Gastrocnemius medialis (tissue), 4 donors: ENCODE results near the gene IMPG2. TPM values are rescaled to one million over a fixed set of nuclear protein-coding genes. Genes with fewer than 3 reads are reported as not detected.

Experiments used
- ATAC-seq, 2 donors: fragments of 150-250 bp; one replicate each; pipeline ENCODE4 v1.9.1; 2016
- DNase-seq, 2 donors: peaks; one replicate each; pipeline ENCODE4 v3.0.0-alpha.2; 2019
- H3K27ac ChIP-seq, 4 donors: fragments of 200-600 bp; sonication (generic); 1 replicate in 1 of 4; 2 replicates in 3 of 4; pipeline ENCODE4 v1.5.1; 2016 to 2018; ENCODE audit warnings: mild to moderate bottlenecking in 2 of 4, moderate library complexity in 1 of 4
- H3K27me3 ChIP-seq, 3 donors: fragments of 200-600 bp; sonication (generic) in 2 of 3; 1 replicate in 1 of 3; 2 replicates in 2 of 3; pipeline versions ENCODE4 v1.5.1 to v1.6.0; 2016 to 2019; ENCODE audit warnings: mild to moderate bottlenecking in 1 of 3, moderate library complexity in 1 of 3
- H3K36me3 ChIP-seq, 2 donors: fragments of 200-600 bp; sonication (generic) in 1 of 2; one replicate each; pipeline ENCODE4 v1.5.1; 2017 to 2018
- H3K4me1 ChIP-seq, 2 donors: fragments of 200-600 bp; sonication (generic) in 1 of 2; one replicate each; pipeline ENCODE4 v1.5.1; 2016 to 2017; ENCODE audit warnings: mild to moderate bottlenecking in 2 of 2
- H3K4me3 ChIP-seq, 4 donors: fragments of 200-600 bp; sonication (generic) in 3 of 4; 1 replicate in 1 of 4; 2 replicates in 3 of 4; pipeline ENCODE4 v1.5.1; 2016 to 2019; ENCODE audit warnings: mild to moderate bottlenecking in 2 of 4
- H3K9me3 ChIP-seq, 3 donors: fragments of 200-600 bp; sonication (generic) in 2 of 3; 1 replicate in 1 of 3; 2 replicates in 2 of 3; pipeline ENCODE4 v1.5.1; 2016 to 2019
- CTCF ChIP-seq, 5 experiments: fragments of 450-650 bp in 3 of 5; fragments of 200-600 bp in 2 of 5; sonication (generic) in 2 of 5; IDR thresholded peaks in 4 of 5; conservative IDR thresholded peaks in 1 of 5; 1 replicate in 4 of 5; 2 replicates in 1 of 5; pipeline ENCODE4 v1.5.1; 2016 to 2019; ENCODE audit warnings: antibody characterized with exemption in 5 of 5, mild to moderate bottlenecking in 3 of 5, moderate library complexity in 3 of 5
- POLR2A ChIP-seq, 2 donors: fragments of 450-650 bp; IDR thresholded peaks; one replicate each; pipeline ENCODE4 v1.6.1; 2017; ENCODE audit warnings: antibody characterized with exemption in 2 of 2, mild to moderate bottlenecking in 2 of 2, moderate library complexity in 2 of 2
- in situ Hi-C, 4 donors: fragments of 200-750 bp; cut with MboI; loops; one replicate each; pipeline versions ENCODE4 v1.15.0 to v1.8.0; 2017; ENCODE audit warnings: low sequenced_read_pairs in 4 of 4
- intact Hi-C: fragments of 100-400 bp; cut with DNase I; formaldehyde crosslinking; loops from one replicate; pipeline ENCODE4 v1.15.1; 2023; ENCODE audit warnings: low total_unique reads
- total RNA-seq, 4 donors: library from RNA; depleted of rRNA; stranded (reverse); fragments of >200 nt; gene quantifications; one replicate each; pipeline versions ENCODE4 v1.1.0 to v1.2.3, GENCODE V29; 2016

Gene IMPG2
- under 1 TPM in 3 of 4 donors, not detected in 1; 0.13 to 0.42 (median 0.36) TPM for total RNA-seq

- TF ChIP-seq CTCF (IDR thresholded peaks at IDR 0.05 in 4 of 5, conservative IDR thresholded peaks at IDR 0.05 in 1 of 5) = no peak
- TF ChIP-seq POLR2A (IDR thresholded peaks at IDR 0.05) = no peak
- in situ Hi-C loops (no loop called here), intact Hi-C loops (no loop called here)
- no peaks in the 10 kb centered on the region for H3K9me3 ChIP-seq
- no peaks in the 10 kb centered on the region for H3K27me3 ChIP-seq
- H3K36me3 ChIP-seq = no peaks in the 10 kb centered on the region
- H3K4me3 ChIP-seq = no peak within 1 kb of the TSS
- H3K27ac ChIP-seq = no peak within 1 kb of the TSS
- no peaks in the 10 kb centered on the region for H3K4me1 ChIP-seq
- DNase-seq (no peak), ATAC-seq (no peak)
These were observed at the start of gene IMPG2 for GRCh38 chr3:101320475-101320874. TSS of gene IMPG2 (minus strand) at chr3:101320575. CDS start at chr3:101320372, 203 bp downstream.

- Histone ChIP-seq H3K4me1 (no peaks in the 10 kb centered on the region), H3K27me3 (no peaks in the 10 kb centered on the region), H3K9me3 (no peaks in the 10 kb centered on the region), H3K36me3 (peaks cover 0 to 26% of the 10 kb centered on the region in 2 donors), H3K27ac (no peak overlapping the region), H3K4me3 (no peak overlapping the region)
- DNase-seq (no peak), ATAC-seq (no peak)
- TF ChIP-seq POLR2A (IDR thresholded peaks at IDR 0.05) (no peak), CTCF (IDR thresholded peaks at IDR 0.05 in 4 of 5, conservative IDR thresholded peaks at IDR 0.05 in 1 of 5) (no peak)
- intact Hi-C loops (no loop called here), in situ Hi-C loops (no loop called here)
These were observed 42.0 kb upstream of the IMPG2 start for GRCh38 chr3:101362406-101362805.

GRCh38 chr3:101351829-101352228, 31.5 kb upstream of the IMPG2 start:
- no peak for ATAC-seq
- intact Hi-C loops = no loop called here
- peaks cover 0 to 11% of the 10 kb centered on the region in 2 donors for H3K36me3 ChIP-seq

GRCh38 chr3:101340591-101340990, 20.2 kb upstream of the IMPG2 start:
- ATAC-seq = no peak
- DNase-seq = no peak
- H3K4me1 ChIP-seq = no peaks in the 10 kb centered on the region
- no peaks in the 10 kb centered on the region for H3K27me3 ChIP-seq
- peaks cover 0 to 13% of the 10 kb centered on the region in 2 donors for H3K36me3 ChIP-seq
- H3K4me3 ChIP-seq = no peak overlapping the region
- H3K9me3 ChIP-seq = no peaks in the 10 kb centered on the region
- H3K27ac ChIP-seq = no peak overlapping the region
- in situ Hi-C loops (no loop called here), intact Hi-C loops (no loop called here)
- TF ChIP-seq CTCF (IDR thresholded peaks at IDR 0.05 in 4 of 5, conservative IDR thresholded peaks at IDR 0.05 in 1 of 5) (no peak), POLR2A (IDR thresholded peaks at IDR 0.05) (no peak)

More at GRCh38 chr3:101351829-101352228, 31.5 kb upstream of the IMPG2 start:
- no peak for DNase-seq
- no peak for TF ChIP-seq CTCF (IDR thresholded peaks at IDR 0.05 in 4 of 5, conservative IDR thresholded peaks at IDR 0.05 in 1 of 5)
- TF ChIP-seq POLR2A (IDR thresholded peaks at IDR 0.05) = no peak
- H3K4me3 ChIP-seq = no peak overlapping the region
- no peak overlapping the region for H3K27ac ChIP-seq
- H3K4me1 ChIP-seq = no peaks in the 10 kb centered on the region
- H3K9me3 ChIP-seq = peaks cover 0 to under 1% (median 0%) of the 10 kb centered on the region in 3 donors
- in situ Hi-C loops = no loop called here
- H3K27me3 ChIP-seq = no peaks in the 10 kb centered on the region

- in situ Hi-C loops = no loop called here
- DNase-seq = no peak
- Histone ChIP-seq H3K27me3 (no peaks in the 10 kb centered on the region), H3K4me3 (no peak overlapping the region), H3K27ac (no peak overlapping the region), H3K9me3 (no peaks in the 10 kb centered on the region), H3K4me1 (no peaks in the 10 kb centered on the region), H3K36me3 (peaks cover 0 to 24% of the 10 kb centered on the region in 2 donors)
- no peak for ATAC-seq
- intact Hi-C loops = no loop called here
- TF ChIP-seq CTCF (IDR thresholded peaks at IDR 0.05 in 4 of 5, conservative IDR thresholded peaks at IDR 0.05 in 1 of 5) (no peak), POLR2A (IDR thresholded peaks at IDR 0.05) (no peak)
These were observed 13.5 kb upstream of the IMPG2 start for GRCh38 chr3:101333883-101334282.
